COR-L47 (cell line): ENCODE data around the gene NOP53.
"Not testable (repeated sequence)": the region's sequence is repeated elsewhere in the genome, so short reads cannot be mapped to it uniquely, and the experiment has no call there.

Source experiments
- DNase-seq: peaks from one replicate; lab custom pipeline; 2025; lab: John Stamatoyannopoulos, UW

The NOP53 gene

DNA sequence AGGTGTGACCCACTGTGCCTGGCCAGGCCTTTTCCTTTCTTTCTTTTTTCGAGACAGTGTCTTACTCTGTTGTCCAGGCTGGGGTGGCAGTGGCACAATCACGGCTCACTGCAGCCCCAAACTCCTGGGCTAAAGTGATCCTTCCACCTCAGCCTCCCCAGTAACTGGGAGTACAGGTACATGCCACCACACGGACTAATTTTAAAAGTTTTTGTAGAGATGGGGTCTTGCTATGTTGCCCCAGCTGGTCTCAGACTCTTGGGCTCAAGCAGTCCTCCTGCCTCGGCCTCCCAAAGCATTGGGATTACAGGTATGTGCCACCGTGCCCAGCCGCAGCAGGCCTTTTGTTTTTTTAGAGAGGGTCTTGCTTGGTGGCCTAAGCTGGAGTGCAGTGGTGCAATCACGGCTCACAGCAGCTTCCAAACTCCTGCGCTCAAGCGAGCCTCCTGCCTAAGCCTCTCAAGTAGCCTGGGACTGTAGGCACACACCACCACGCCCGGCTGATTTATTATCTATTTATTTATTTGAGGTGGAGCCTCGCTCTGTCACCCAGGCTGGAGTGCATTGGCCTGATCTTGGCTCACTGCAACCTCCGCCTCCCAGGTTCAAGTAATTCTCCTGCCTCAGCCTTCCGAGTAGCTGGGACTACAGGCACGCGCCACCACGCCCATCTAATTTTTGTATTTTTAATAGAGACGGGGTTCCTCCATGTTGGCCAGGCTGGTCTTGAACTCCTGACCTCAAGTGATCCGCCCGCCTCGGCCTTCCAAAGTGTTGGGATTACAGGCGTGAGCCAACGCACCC is 32.1 kb downstream of the NOP53 start:
- DNase-seq = not testable (repeated sequence)

DNA sequence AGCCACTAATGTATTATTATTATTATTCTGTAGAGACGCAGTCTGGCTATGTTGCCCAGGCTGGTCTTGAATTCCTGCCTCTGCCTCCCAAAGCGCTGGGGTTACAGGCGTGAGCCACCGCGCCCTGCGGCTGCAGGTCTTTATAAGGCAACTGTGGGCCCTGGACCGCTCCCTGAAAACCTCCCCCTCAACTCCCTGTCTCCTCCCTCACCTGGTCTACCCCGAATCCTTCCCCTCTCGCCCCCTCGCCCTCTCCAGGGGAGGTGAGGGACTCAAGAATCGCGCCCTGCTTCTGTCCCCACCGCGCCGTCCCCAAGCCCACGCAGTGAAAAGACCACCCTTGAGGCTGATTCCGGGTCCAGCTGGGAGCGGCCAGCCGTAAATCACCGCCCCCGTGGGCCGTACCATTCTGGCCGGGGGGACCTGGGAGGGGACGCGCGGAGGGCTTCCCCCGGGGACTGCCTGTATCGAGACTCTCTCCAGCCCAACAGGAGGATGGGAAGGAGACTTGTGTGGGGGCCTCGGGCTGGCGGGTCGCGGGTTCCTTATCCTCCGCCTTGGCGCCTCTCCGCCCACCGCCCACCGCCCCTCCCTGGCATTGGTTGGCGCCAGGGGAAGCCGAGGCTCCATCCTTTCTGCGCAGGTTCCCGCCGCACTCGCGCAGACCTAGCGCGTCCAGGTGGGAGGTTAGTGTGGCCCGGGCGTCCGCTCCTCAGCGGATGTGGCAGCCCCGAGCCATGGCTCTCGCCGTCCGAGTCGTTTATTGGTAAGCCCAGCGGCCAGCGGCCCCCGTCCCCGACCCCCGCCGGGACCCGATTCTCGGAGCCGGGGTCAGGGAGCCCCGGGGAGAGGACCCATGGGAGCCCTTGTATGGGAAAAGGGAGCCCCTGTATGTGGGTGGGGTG is 33.0 kb downstream of the NOP53 start, which contains the start of gene SELENOW:
Gene SELENOW, plus strand, starts transcription at position 655 of the 905 bp plus-strand sequence. Its CDS starts 83 bp downstream, at position 738.
- DNase-seq = peak; percentile 91

DNA sequence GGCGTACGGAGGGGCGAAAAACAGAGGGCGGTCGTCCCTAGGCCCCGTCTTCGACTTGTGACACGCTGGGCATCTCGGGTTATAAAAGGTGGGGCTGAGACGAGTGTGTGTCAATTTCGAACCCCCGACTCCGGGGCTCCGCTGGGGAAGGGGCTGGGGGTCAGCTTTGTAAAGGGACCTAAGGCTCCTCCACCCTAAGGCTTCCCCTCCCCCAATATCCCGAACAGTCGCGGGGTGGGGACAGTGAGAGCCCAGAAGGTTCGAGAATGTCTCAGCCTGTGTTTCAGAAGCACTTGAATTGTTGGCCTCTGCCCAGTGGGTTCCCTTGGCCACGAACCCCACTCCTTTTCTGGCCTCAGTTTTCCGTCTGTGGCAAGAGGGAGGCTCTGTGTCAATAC is 33.6 kb downstream of the NOP53 start:
- DNase-seq = no peak

DNA sequence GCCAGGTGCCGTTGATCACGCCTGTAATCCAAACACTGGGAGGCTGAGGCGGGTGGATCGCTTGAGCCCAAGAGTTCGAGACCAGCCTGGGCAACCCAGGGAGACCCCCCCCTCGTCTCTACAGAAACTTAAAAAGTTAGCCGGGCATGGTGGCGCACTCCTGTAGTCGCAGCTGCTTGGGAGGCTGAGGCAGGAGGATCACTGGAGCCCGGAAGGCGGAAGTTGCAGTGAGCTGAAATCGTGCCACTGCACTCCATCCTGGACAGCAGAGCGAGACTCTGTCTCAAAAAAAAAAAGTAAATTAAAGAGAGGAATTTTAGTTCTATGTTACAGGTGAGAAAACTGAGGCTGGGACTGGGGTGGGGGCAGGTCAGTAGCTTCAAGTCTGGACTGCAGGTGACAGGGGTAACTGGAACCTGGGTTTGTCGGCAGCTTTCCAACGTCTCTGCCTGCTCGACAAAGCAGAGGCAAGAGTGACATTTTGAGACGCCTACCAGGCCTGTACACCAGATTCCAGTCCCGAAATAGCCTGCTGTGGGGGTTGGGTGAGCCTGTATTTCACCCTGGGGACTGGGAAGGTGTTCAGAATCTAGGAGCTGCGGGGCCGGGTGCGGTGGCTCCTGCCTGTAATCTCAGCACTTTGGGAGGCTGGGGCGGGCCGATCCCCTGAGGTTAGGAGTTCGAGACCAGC is 34.3 kb downstream of the NOP53 start:
- DNase-seq = no peak

DNA sequence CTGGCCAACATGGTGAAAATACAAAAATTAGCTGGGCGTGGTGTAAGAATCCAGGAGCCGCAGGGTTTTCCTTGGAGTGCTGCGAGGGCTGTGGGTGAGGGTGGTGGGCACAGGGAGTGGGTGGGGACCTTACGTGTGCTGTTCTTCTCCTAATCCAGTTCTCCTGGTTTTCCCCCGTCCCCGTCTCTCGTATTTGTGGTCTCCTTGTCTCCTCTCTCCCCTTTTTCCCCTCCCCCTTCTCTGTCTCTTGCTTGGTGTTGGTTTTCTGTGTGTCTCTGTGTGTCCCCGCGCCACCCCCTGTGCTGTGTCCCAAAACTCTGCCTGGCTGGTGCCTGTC is 34.8 kb downstream of the NOP53 start:
- DNase-seq = no peak

DNA sequence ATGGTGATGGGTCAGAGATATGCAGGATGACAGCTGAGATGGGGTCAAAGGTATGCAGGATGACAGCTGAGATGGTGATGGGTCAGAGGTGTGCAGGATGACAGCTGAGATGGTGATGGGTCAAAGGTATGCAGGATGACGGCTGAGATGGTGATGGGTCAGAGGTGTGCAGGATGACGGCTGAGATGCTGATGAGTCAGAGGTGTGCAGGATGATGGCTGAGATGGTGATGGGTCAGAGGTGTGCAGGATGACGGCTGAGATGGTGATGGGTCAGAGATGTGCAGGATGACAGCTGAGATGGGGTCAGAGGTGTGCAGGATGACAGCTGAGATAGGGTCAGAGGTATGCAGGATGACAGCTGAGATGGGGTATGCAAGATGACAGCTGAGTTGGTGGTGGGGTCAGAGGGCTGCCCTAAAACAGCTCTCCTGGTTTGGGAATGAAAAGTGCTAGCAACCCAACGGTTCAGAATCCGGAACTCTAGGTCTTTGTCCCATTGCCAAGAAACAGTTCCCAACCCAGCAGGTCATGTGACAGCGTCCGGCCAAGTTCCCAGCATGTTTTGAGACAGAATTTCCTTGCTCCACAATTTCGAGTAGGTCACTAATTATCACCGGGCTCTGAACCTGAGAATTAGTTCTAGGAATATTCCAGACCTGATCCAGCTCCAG is 36.4 kb downstream of the NOP53 start:
- no peak for DNase-seq

DNA sequence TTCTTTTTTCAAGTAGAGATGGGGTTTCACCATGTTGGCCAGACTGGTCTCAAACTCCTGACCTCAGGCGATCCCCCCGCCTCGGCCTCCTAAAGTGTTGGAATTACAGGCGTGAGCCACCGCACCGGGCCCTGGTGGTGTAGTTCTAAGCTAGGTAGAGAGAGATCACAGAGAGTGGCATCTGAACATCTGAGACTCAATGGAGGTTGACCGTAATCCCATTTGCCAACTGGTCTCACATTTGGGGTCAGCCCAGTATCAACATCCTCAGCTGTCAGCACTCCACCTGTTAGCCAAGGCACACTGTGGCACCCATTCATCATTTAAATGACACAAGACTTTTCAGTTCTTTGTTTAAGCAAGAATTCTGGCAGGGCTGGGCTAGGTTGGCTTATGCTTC is 41.2 kb downstream of the NOP53 start:
- DNase-seq = no peak

DNA sequence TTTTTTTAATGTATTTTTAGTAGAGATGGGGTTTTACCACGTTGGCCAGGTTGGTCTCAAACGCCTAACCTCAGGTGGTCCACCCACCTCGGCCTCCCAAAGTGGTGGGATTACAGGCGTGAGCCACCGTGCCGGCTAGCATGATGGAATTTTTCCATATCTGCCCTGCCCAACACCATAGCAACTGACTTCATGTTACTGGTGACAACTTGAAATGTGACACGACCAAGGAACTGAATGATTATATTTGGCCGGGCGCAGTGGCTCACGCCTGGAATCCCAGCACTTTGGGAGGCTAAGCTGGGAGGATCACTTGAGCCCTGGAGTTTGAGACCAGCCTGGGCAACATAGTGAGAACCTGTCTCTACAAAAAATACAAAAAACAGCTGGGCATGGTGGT is 42.0 kb downstream of the NOP53 start:
- DNase-seq = not testable (repeated sequence)

DNA sequence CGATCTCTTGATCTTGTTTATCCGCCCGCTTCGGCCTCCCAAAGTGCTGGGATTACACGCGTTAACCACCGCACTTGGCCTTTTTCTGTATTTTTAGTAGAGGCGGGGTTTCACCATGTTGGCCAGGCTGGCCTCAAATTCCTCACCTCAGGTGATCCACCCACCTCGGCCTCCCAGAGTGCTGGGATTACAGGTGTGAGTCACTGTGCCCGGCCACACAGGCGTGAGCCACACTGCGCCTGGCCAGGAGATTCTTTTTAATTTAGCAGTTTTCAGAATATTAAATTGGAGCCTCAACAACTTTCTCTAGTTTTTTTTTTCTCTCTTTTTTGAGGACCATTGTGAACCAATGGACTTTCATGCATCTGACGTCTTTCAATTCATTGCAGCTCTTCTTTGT is 44.5 kb downstream of the NOP53 start:
- DNase-seq = not testable (repeated sequence)

DNA sequence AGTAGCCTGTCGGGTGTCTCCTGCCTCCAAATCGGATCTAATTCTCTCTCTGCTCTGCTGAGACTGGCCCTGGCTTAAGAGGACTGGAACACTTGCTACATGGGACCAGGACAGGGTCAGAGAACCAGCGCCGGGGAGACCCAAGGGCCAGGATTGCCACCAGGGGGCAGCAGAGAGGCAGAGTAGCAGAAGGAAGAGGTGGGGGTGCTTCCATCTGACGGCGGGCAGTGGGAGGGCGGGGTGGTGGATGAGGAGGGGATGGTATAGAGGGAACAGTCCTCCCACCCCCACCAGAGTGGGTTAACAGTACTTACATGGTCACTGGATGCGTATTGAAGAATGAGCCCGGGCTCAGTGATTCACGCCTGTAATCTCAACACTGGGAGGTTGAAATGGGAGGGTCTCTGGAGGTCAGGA is 45.1 kb downstream of the NOP53 start:
- peak; percentile 51 for DNase-seq

DNA sequence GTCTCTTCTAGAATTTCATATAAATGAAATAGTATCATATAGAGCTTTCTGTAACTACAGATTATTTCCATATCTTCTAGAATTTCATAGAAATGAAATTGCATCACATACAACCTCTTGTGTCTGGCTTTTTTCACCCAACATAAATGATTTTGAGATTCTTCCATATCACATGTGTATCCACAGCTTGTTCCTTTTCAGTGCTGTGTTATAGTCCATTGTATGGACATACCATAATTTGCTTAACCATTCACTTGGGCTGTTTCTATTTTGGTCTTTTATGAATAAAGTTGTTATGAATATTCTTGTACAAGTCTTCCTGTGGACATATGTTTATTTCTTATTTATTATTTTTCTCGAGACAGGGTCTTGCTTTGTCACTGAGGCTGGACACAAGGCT is 47.3 kb downstream of the NOP53 start:
- no peak for DNase-seq

DNA sequence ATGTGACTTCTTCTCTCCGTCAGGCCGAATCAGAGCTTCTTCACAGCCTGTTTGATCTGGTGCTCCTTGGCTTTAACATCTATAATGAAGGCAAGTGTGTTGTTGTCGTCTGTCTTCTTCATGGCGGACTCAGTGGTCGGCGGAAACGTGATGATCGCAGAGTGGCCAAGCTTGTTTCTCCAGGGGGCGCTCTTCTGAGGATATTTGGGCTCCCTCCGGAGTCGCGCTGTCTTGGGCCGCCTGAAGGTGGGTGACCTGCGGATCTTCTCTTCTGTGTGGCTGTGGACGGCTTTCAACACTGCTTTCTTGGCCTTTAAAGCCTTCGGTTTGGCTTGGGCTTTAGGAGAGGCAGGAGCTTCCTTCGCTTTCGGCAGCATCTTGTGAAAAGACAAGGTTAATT is 49.2 kb downstream of the NOP53 start:
- DNase-seq = no peak

DNA sequence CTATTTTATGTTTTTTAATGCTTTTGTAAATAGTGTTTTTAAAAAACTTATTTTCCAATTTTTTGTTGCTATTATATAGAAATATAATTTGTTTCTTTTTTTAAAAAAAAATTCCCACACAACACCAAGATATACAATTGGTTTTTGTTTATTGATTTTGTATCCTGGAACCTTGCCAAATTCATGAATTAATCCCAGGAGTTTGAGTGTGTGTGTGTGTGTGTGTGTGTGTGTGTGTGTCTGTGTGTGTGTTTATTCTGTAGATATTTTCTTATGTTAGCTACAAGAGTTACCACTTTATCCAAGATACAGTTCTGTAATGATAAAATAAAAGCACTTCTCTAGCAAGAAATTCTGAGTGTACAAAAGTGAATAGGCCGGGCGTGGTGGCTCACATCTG is 51.4 kb downstream of the NOP53 start:
- DNase-seq = no peak

DNA sequence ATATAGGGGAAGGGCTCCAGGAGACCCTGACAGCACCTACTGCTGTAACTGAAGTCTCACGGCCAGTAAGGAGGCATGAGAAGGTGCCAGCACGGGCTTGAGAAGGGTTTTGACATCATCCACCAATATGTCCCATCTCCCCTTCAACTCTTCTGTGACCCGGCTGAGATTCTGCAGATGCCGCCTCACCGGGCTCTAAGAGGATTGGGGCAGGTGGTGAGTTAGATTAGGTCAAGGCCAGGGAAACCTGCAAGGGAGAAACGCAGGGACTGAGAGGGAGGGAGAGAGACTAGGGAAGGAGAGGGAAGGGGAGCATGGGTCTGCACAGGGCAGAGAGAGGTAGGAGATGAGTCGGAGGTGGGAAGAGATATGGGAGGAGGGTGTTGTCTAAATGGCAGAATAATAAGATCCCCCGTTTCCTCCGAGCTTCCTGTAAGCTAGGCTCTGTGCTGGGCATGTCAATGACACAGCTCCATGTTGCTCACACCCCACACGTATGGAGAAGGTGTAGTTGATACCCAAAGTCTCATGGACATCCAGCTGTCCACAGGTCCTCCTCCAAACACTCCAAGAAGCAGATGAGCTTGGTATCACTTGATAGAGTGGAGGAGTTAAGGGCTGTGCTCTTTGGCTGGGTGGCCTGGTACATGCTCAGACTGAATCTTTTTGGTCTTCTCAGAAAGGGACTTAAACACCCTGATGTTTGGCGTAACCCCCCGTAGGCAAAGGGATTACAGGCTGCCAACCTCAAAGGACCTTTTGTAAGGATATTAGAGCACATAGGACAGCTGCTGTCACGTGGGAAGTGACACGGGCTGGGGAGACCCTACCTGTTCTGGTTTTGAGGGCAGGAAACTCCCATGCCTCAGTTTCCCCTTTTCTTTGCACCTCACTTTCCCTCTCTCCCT is 52.9 kb downstream of the NOP53 start:
- DNase-seq = no peak

DNA sequence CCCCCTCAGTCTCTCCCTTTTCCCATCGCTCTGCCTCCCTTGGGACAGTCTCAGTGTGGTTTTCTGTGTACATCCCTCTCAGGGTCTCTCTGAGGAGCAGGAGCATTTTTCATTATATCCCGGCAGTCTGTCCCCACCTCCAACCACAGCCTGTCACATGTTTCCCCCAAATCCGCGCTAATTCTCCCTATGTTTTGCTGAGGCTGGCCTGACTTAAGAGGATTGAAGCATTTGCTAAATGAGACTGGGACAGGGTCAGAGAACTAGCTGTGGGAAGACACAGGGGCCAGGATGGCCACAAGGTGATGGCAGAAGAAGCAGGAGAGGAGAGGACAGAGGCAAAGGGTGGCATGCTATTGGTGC is 53.5 kb downstream of the NOP53 start:
- no peak for DNase-seq

DNA sequence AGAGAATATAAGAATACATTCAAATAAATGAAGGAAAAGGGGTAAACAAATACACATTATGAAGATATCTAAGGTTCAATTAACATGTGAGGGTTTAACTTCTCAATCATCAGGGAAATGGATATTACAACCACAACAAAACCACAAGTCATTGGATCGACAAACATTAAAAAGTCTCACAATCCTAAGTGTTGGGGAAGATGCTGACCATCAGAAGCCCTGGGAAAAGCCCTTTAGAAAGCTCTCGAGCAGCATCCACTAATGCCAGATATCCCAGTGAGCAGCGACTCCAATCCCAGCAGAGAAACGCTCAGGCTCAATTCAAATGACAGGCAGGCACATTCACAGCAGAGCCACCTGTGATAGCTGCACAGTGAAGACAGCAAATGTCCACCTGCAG is 55.9 kb downstream of the NOP53 start:
- no peak for DNase-seq

DNA sequence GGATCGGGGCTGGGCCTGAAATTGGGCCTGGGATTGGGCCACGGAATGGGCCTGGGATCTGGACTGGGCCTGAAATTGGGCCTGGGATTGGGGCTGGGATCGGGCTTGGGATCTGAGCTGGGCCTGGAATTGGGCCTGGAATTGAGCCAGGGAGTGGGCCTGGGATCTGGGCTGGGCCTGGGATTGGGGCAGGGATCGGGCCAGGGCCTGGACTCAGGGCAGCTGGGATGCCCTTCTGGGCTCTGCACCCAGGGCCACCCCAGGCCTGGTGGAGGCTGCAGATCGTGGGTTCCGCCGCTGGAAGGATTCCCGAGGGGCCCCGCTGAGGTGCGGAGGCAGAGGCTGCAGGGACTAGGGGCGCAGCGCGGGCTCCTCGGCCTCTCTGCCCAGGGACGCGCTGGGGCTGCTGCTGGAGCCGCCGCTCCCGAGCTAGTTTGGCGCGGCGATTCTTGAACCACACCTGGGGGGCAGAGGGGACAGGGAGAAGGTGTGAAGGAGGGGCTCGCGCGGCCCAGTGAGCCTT is 57.2 kb downstream of the NOP53 start:
- no peak for DNase-seq

DNA sequence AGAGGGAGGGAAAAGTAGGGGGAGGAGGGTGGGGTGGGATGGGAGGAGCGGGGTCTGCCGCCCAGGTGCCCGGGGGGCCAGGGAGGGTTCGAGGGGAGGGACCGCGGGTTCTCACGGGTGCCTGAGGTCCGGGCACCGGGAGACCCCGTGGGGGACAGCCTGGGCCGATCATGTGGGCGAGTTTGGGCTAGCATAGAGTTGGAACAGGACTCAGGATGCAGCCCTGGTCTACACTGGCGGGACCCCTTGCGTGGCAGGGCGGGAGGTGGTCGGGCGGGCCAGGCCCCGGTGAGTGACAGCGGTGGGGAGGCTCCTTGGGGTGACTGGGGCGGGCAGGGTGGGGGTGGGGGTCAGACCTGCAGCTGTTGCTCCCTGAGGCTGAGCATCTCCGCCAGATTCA is 57.8 kb downstream of the NOP53 start:
- DNase-seq = not testable (repeated sequence)

DNA sequence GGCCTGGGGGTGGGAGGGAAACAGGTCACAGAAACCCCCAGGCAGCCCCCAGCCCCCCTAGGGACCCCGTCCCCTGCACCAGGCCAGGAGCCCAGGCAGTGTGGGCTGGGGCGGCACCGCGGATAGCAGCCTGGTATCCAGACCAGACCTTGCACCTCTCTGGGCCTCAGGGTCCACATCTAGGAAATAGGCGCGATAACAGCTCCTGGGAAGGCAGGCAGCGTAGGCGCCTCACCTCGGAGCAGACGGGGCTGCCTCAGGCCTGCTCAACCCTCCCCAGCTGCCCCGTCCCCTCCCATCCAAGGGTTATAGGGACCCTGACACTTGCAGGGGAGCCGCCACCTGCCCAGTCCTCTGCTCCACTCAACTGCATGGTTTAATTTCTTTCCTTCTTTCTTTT is 58.3 kb downstream of the NOP53 start:
- DNase-seq = not testable (repeated sequence)

DNA sequence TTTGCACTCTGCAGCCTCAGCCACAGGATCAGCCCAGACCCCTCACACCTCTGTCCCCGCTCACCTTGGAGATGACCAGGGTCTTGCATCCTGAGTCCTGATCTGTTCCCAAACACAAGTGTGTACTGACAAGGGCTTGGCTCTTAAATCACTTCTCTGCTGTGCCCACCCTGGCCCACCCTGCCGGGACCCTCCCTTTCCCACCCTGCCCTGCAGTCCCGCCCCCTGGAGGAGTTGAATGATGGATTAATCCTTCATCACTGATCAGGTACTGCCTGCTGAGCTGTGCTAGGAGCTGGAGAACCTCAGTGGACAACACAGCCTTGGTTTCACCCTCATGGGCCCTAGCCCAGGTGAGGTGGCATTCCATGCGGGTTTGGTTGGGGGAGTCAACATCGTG is 59.1 kb downstream of the NOP53 start, which contains the start of gene TPRX1:
Gene TPRX1, minus strand, starts transcription at position 101 of the 400 bp plus-strand sequence. Its CDS starts 12 bp downstream, at position 89.
- not testable (repeated sequence) for DNase-seq

DNA sequence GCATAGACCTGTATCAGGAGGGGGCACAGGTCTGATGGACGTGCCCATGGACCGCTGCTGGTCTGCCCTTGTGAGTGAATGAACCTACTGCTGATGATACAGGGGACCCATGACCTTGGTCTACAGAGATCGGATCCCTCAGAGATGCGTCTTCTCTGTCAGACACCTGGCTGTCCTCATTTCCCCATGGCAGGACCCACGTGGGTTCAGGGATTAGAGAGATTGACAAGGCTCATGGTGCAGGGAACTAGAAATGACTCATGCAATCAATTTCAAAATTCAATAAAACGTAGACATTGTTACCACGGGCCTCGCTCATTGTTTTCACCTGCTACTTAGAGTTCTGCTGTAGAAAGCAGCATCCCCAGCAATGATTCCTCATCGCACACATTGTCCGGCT is 60.0 kb downstream of the NOP53 start:
- no peak for DNase-seq
